GM23338 (cell line): ENCODE data around the gene TPM1.

Experiments
- CTCF ChIP-seq, 2 experiments: fragments of 200-600 bp in 1 of 2; sonication (generic) in 1 of 2; conservative IDR thresholded peaks; 2 replicates each; pipeline versions ENCODE4 v1.5.1 to v1.6.1; 2016 to 2017; ENCODE audit warnings: antibody characterized with exemption in 2 of 2, low read depth in 2 of 2, mild to moderate bottlenecking in 2 of 2, moderate library complexity in 1 of 2
- EZH2phosphoT487 ChIP-seq: fragments of 200-600 bp; sonication (generic); IDR thresholded peaks from one replicate; pipeline ENCODE4 v1.8.1; 2018; ENCODE audit warnings: antibody characterized with exemption; ENCODE audit not compliant: unreplicated experiment
- POLR2AphosphoS5 ChIP-seq: IDR thresholded peaks from 2 replicates; pipeline ENCODE4 v1.6.1; 2016; ENCODE audit warnings: antibody characterized with exemption, low read depth
- ZNF331 ChIP-seq: fragments of 250-450 bp; sonication (Bioruptor Pico); IDR thresholded peaks from 2 replicates; pipeline ENCODE4 v1.5.0; 2020; ENCODE audit warnings: low read depth, mild to moderate bottlenecking, moderate library complexity

GRCh38 chr15:63073497-63074172, 31.1 kb downstream of the TPM1 start:
- TF ChIP-seq CTCF (conservative IDR thresholded peaks at IDR 0.05; ENCODE audit: low read depth in 2 of 2) (no peak), EZH2phosphoT487 (no peak), ZNF331 (CRISPR knock-in tag) (no peak), POLR2AphosphoS5 (no peak)
